Astrocyte of the cerebellum (primary cell): ENCODE results near the gene UBE2O.

Experiments used
- DNase-seq: peaks from one replicate; pipeline ENCODE4 v3.0.0-alpha.2; 2011; ENCODE audit warnings: low read depth
- H3K4me3 ChIP-seq: 2 replicates; pipeline ENCODE4 v1.5.1; 2011; ENCODE audit warnings: mild to moderate bottlenecking, low read depth, low read length, moderate library complexity
- in situ Hi-C: cut with HindIII; loops from 2 replicates; pipeline ENCODE4 v1.10.0; 2017; ENCODE audit warnings: low sequenced_read_pairs
- TF ChIP-seq, protein P1 (sequence below): IDR thresholded peaks from 2 replicates; pipeline ENCODE4 v1.5.1; 2012; ENCODE audit warnings: low read length, low read depth, moderate library complexity, mild to moderate bottlenecking; ENCODE audit errors: missing control alignments

The UBE2O gene

DNA sequence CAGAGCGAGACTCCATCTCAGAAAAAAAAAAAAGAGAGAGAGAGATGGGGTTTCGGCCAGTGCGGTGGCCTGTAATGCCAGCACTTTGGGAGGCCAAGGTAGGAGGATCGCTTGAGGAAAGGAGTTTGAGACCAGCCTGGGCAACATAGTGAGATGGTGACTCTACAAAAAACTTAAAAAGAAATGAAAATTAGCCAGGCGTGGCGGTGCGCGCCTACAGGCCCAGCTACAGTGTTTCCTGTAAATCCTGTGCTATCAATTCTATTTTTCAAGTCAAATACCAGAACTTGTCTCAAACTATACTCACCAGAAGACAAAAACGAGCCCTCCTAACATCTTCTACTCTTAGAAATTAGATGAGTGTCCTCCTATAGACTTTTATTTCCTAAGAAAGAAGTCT is 19.3 kb downstream of the UBE2O start:
- H3K4me3 ChIP-seq: no peak overlapping the region
- DNase-seq: no peak
- TF ChIP-seq, protein P1, sequence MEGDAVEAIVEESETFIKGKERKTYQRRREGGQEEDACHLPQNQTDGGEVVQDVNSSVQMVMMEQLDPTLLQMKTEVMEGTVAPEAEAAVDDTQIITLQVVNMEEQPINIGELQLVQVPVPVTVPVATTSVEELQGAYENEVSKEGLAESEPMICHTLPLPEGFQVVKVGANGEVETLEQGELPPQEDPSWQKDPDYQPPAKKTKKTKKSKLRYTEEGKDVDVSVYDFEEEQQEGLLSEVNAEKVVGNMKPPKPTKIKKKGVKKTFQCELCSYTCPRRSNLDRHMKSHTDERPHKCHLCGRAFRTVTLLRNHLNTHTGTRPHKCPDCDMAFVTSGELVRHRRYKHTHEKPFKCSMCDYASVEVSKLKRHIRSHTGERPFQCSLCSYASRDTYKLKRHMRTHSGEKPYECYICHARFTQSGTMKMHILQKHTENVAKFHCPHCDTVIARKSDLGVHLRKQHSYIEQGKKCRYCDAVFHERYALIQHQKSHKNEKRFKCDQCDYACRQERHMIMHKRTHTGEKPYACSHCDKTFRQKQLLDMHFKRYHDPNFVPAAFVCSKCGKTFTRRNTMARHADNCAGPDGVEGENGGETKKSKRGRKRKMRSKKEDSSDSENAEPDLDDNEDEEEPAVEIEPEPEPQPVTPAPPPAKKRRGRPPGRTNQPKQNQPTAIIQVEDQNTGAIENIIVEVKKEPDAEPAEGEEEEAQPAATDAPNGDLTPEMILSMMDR: no peak
- in situ Hi-C loops: no loop called here

- in situ Hi-C loops: no loop called here
- TF ChIP-seq, protein P1: peak; percentile 48
- no peak overlapping the region for H3K4me3 ChIP-seq
- DNase-seq: no peak
Observed at GRCh38 chr17:76432712-76433336, 20.1 kb downstream of the UBE2O start.

GRCh38 chr17:76432004-76432403 is 20.9 kb downstream of the UBE2O start:
- DNase-seq: no peak
- TF ChIP-seq, protein P1: peak; percentile 18
- in situ Hi-C loops: no loop called here
- H3K4me3 ChIP-seq: no peak overlapping the region

- in situ Hi-C loops: no loop called here
- no peak overlapping the region for H3K4me3 ChIP-seq
- DNase-seq: no peak
- TF ChIP-seq, protein P1: no peak
Observed at GRCh38 chr17:76431509-76431908, 21.4 kb downstream of the UBE2O start.

DNA sequence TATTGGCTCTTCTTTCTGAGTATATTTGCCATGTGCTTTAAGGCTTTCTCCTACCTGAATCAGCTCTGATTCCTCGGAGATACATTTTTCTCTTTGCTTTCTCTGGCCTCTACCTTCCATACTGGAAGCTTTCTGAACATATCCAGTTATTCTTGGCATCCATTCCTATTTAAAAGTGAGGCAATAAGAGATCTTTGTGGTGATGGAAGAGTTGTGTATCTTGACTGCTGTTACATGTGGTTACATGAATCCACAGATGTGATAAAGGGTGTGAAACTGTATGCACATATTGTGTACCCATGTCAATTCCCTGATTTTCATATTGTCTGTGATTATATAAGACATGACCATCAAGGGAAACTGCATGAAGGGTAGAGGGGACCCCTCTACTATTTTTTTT is 24.4 kb downstream of the UBE2O start:
- DNase-seq: no peak
- TF ChIP-seq, protein P1: no peak
- no peak overlapping the region for H3K4me3 ChIP-seq
- in situ Hi-C loops: no loop called here

DNA sequence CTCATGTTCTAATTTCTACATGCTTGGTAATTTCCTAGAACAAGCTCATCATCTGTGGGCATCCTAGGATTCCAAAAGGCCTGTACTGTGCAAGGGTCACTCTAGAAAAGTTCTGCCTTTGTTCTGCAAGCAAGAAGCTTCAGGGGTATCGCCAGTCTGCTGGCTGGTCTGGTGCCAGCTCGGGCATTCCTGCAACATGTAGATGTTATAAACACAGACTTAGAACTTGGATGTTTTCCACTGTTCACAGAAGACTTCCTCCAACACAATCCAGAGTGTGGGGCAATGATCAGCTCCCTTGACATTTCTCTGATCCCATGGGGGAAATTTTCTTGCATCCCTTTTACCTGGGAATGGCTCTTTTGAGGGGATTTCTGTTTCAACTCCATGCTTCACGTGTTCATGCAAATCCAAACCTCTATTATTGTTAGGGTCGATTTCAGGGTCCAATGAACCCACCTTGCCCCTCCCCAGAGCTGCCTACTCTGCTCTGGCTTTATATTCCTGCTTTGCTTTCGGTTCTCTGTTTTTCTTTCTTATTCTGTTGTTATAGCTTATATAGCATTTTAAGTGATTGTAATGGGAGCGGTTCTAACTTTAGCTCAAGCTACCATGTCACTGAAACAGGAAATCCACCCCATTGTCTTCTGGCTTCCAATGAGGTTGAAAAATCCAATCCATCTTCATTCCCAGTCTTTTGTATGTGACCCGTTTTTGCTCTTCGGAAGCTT is 25.3 kb downstream of the UBE2O start:
- no peak overlapping the region for H3K4me3 ChIP-seq
- TF ChIP-seq, protein P1: no peak
- in situ Hi-C loops: no loop called here
- no peak for DNase-seq
